ENCODE measurements around the gene MFN1. TPM values are rescaled to one million over a fixed set of nuclear protein-coding genes. Genes with fewer than 3 reads are reported as not detected.

Gene MFN1
- 48.5 and 55.5 TPM in 2 replicates for total RNA-seq

DNA sequence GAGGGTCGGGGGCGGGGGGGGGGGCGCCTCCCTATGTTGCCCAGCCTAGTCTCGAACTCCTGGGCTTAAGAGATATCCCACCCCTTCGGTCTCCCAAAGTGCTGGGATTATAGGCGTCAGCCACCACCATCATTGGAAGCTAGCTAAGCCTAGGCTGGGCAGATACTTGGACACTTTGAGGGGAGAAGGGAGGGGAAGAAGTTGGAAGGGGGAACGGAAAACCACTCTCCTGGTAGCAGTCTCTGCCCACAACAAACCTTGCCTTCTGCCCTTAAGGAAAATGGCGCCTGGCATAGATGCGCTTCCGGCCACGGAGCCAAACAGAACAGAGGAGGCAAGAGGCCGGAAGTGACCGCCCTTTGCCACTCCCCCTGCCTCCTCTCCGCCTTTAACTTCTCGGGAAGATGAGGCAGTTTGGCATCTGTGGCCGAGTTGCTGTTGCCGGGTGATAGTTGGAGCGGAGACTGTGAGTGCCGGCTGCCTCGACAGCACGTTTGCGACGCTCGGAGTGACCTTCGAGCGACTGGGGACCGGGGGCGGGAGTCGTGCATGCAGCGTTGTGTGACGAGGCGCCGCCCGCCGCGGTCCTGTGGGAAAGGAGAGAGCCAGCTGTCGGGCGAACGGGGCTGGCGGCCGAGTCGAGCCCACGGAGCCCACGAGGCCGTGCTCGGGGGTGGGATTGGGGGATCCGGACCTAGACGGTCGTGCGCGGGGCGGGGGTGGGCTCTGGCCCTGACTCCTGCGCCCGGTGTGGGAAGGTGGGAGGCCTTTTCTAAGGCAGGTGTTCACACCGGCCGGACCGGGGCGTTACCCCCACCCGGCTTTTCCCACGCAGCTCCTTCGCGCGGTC, at the start of gene MFN1:
Gene MFN1, plus strand, starts transcription at position 365 of the 850 bp plus-strand sequence. CDS start 1,143 bp downstream, outside the sequence.

DNA sequence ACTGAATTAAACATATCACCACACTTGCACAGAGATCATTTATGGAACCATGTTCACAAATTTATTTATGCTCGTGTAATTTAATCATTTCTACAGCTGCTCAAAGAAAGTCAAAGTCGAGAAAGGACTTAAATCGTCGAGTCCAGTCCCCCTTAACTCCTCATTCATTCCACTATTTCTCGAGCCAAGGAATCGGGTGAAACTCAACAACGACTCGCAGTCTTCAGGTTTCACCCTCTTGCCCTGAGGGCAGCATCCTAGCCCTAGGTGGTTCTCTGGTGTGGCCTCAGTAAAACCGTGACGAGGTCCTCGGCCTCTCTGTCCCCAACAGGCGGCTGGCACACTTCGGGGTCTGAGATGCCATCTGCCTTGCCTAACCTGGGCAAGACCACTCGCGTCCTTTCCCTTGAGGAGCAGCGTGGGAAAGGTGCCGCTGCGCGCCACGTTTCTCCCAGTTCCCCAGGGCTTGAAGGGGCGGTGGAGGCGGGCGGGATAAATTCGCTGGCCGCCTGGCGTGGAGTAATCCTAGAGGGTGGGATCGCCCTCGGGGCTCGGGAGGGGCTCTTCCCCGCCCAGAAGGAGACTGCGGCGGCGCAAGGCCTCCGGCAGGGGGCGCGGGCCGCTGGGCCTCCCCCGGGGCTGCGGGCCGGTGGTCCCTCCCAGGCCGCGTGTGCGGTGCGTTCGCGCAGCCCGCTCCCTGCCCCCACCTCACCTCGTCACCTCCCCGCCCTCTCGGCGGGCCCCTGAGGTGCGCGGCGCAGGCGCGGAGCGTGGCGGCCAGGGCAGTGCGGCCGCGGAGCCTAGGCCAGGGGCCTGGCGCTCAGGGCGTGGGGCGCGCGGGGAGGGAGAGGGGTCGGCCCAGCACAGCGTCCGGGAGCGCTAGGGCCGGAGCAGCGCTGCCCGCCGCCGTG, 25.0 kb upstream of the MFN1 start, which contains the start of gene ZNF639:
Gene ZNF639, plus strand, starts transcription at position 746 of the 911 bp plus-strand sequence. CDS start 5,263 bp downstream, outside the sequence.

Other genes with a start within 250 kb of the MFN1 start
- gene PIK3CA, start 199.4 kb upstream of the MFN1 start, total RNA-seq = 28.5 and 40.5 TPM in 2 replicates
- gene KCNMB3, start 96.6 kb upstream of the MFN1 start, total RNA-seq = 0.76 and 1.0 TPM in 2 replicates
- 43.2 and 44.4 TPM in 2 replicates for gene ZNF639, start 24.7 kb upstream of the MFN1 start, total RNA-seq
- 66.5 and 91.0 TPM in 2 replicates for gene GNB4, start 103.8 kb downstream of the MFN1 start, total RNA-seq
- gene ACTL6A, start 215.2 kb downstream of the MFN1 start, total RNA-seq = 35.9 and 36.5 TPM in 2 replicates